NCI-H2227 treated with DMSO at 0.1 percent for 48 hours (cell line): ENCODE results near the gene RBMS2.
"Not testable (repeated sequence)": the region's sequence is repeated elsewhere in the genome, so short reads cannot be mapped to it uniquely, and the experiment has no call there.

Source experiments
- DNase-seq: peaks from one replicate; lab custom pipeline; 2025; lab: John Stamatoyannopoulos, UW

RBMS2 gene

DNA sequence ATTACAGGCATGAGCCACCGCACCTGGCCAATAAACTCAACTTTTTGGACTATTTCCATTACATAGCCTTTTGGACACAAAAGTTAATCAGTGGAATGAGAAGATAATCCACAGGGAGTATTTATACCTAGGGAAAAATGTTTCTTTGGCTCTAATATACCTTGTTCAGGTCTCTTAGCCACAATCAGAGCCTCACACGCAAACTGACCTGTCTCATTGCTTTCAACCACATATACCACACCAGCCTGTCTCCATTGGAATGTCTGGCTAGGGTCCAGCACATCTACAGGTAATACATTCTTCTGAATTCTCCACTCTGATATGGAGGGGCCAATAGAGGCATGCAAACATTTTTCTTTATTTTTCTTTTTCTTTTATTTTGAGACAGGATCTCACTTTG is 3.8 kb upstream of the RBMS2 start:
- no peak for DNase-seq

DNA sequence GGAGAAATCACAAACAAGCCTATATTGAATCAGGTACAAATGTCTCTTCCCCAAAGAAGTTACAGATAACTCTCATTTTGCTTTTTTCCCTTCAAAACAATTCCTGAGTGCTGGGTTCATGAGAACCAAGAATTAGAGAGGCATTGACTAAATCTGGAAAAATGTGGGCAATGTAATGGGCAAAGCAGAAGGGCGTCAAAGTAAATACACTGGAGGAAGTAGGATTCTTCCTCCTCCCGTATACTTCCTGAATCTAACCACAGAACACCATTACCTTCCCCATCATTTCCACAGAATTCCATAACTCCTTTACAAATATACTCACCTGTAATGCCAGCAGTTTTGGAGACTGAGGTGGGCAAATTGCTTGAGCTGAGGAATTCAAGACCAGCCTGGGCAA is 3.0 kb upstream of the RBMS2 start:
- DNase-seq = no peak

DNA sequence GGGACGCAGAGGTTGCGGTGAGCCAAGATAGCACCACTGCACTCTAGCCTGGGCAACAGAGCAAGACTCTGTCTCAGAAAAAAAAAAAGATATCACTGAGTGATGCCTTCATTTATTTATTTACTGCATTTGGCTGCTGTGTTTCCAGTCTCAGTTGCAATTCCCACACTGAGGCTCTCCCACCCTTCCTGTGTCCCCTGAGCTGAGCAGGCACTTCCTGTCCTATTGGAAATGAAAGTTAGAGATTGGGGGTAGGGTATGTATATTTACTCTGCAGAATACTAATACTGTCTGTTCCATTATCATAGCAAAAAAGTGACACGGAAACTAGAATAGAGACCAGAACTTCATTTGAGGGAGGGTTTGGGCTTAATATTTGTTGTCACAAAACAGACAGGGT is 1.6 kb upstream of the RBMS2 start:
- no peak for DNase-seq

DNA sequence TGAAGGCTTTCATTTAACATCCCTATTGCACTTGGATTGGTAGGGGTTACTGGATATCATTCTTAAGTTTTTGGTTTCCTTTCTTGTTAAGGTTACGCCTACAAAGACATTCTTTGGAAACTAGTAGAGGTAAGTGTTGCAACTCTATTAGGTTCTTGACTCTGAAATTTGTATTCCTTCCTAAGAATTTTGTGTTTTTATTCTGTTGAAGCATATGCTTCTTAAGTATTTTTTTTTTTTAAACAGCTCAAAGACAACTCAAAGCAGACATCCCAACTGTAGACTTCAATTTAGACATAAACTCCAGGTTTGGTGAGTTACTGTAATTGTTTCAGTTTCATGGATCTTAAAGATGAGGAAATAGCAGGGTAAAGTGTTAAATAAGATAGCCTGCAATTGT is 1.1 kb upstream of the RBMS2 start:
- no peak for DNase-seq

DNA sequence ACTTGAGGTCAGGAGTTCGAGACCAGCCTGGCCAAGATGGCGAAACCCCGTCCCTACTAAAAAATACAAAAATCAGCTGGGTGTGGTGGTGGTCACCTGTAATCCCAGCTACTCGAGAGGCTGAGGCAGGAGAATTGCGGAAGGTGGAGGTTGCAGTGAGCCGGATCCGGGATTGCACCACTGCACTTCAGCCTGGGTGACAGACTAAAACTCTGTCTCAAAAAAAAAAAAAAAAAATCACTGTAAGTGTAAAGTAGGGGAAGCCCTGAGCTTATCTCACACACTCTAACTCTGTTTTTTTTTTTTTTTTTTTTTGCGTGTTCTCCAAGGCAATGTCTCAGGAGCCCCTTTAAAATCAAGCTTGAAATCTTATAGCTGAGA is 421 bp upstream of the RBMS2 start:
- DNase-seq = no peak

DNA sequence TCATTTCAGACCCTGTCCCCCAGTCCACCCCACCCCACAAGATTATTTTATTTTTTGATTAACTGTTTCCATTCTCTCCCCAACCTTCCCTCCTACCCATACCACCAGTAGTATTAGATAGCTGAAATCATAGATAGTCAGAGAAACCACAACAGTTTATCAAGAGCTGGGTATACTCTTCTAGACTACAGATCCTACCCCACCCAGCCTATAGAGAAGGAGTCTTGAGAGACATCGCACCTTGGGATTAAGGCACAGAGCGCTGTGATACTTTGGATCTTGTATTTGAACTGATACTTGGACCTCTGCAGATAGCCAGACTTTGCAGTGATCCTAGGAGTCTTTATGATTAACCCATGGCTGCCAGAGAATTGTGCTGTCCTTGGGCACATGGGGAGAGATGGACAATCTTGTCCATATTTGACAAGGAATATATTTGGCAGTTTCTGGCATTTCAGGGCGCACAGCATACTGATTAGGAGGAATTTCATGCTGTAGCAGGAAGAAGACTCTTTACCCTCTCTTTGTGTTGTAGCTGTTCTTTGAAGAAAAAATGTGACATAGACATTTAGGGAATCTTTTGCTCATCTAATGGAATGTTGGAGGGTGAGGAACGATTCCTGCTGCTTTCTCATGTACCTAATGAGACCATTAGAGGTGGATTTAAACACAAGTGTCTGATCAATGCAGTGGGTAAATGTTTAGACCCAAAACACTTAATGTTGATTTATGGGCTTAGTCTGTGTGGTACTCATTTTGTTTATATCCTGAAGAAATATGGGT is 982 bp downstream of the RBMS2 start:
- DNase-seq = no peak

DNA sequence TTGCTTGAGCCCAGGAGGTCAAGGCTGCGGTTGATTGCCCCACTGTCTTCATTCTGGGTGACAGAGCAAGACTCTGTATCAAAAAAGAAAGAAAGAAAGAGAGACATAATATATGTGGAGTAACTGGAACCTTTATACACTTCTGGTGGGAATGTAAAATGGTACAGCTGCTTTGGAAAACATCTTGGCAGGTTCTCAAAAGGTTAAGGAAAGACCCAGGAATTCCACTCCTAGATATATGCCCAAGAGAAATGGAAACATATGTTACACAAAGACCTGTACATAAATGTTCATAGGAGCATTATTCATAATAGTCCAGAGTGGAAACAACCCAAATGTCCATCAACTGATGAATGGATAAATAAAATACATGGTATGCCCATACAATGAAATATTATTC is 7.2 kb downstream of the RBMS2 start:
- DNase-seq = no peak

DNA sequence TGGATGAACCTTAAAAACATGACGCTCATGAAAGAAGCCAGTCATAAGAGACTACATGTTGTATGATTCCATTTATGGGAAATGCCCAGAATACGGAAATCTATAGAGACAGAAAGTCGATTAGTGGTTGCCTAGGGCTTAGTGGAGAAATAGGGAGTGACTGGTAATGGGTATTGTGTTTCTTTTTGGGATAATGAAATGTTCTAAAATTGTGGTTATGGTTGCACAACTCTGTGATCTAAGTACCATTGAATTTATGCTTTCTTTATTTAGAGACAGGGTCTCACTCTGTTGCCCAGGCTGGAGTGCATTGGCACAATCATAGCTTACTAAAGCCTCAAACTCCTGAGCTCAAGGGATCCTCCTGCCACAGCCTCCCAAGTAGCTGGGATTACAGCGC is 8.0 kb downstream of the RBMS2 start:
- DNase-seq = no peak

DNA sequence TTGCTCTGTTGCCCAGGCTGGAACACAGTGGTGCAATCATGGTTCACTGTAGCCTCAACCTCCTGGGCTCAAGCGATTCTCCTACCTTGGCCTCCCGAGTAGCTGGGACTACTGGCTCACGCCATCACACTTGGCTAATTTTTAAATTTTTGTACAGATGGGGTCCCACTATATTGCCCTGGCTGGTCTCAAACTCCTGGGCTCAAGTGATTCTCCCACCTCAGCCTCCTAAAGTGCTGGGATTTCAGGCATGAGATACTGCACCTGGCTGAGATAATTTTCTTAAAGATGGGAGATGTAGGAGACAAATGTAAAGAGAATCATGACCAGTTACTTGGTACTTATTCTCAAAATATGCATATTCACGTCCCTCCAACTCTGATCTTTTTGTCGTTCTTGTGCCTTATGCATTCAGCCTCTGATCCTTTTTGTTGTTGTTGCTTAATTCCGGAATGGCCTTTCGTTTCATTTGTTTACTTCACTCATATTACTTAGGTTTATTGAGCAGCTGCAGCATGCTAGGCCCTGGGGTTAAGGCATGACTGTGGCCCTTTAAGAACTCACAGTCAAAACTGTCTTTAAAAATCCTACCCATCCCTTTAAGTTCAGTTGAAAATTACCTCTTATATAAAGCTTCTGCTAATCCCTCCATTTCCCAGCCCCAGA is 8.9 kb downstream of the RBMS2 start:
- DNase-seq = no peak

DNA sequence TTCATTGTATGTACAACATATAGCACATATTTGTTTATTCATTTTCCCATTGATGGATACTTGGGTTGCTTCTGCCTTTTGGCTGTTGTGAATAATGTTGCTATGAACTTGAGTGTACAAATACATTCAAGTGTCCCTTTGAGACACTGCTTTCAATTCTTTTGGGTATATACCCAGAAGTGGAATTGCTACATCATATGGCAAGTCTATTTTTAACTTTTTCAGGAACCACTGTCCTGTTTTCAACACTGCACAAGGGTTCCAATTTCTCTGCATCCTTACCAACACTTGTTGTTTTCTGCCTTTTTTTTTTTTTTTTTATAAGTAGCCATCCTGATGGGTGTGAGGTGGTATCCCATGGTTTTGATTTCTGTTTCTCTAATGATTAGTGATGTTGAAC is 15.9 kb downstream of the RBMS2 start:
- DNase-seq = no peak

DNA sequence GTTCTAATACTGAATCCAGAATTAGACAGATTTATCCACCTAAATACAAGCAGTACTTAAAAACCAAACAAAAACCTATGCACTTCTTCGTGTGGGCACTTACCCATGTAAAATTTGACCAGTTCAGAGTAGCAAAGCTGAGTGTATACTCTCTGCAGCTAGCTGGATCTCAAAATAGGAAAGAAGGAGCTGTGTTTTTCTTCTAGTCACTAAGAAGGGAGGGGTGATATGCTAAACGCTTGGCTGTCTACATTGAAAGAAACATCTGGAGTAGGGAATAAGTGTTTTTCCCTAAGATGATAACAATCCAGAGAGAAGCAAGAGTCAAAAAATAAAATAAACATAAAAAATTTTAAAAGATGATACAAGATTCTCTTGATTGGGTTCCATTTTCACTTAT is 20.0 kb downstream of the RBMS2 start:
- DNase-seq = no peak

DNA sequence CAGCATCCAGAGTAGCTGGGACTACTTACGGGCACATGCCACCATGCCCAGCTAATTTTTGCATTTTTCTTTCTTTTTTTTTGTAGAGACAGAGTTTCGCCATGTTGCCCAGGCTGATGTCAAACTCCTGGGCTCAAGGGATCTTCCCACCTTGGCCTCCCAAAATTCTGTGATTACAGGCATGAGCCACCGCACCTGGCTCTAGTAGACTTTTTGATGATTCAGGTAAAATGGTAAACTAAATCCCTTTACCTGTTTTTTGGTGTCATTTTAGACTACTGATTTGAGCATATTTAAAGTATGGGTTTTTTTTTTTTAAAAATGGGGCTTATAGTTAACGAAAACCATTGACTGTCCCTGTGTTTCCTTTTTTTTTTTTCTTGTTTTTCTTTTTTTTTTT is 20.5 kb downstream of the RBMS2 start:
- no peak for DNase-seq

DNA sequence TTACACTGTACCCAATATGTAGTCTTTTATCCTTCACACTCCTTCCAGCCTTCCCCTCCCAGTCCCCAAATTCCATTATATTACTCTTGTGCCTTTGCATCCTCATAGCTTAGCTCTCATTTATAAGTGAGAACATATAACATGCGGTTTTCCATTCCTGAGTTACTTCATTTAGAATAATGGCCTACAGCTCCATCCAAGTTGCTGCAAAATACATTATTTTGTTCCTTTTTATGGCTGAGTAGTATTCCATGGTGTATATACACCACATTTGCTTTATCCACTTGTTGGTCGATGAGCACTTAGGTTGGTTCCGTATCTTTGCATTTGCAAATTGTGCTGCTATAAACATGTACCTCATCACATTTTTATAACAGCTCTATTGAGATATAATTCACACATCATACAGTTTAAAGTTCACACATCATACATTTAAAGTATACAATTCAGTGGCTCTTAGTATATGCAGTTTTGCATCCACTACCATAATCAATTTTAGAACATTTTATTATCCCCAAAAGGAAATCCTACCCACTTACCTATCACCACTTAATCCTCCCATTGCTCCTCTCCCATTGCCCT is 23.5 kb downstream of the RBMS2 start:
- DNase-seq = no peak

DNA sequence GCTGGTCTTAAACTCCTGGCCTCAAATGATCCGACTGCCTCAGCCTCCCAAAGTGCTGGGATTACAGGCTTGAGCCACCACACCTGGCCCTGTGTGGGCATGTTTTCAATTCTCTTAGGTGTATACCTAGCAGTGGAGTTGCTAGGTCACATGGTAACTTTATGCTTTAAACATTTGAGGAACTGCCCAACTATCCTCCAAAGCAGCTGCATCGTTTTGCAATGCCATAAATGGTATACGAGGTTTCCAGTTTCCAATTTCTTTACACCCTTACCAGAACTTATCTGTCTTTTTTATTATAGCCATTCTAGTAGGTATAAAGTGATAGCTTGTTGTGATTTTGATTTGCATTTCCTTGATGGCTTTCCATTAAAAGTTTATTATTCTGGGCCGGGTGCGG is 25.1 kb downstream of the RBMS2 start:
- no peak for DNase-seq

DNA sequence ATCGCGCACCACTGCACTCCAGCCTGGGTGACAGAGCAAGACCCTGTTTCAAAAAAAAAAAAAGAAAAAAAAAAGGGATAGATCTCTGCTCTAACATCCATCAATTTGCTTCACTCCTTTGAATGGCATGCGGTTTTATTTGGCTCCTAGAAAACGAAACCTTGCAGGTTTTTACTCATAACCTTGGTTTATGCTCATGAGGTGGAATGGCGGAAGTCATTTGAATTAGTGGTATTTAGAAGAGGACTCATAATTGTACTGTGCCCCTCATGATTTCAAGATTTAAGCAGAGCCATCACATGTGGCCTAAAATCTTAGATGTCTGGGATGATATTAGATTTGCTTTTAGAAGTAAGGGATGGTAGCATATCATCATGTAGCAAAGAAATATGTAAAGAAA is 29.4 kb downstream of the RBMS2 start:
- no peak for DNase-seq

DNA sequence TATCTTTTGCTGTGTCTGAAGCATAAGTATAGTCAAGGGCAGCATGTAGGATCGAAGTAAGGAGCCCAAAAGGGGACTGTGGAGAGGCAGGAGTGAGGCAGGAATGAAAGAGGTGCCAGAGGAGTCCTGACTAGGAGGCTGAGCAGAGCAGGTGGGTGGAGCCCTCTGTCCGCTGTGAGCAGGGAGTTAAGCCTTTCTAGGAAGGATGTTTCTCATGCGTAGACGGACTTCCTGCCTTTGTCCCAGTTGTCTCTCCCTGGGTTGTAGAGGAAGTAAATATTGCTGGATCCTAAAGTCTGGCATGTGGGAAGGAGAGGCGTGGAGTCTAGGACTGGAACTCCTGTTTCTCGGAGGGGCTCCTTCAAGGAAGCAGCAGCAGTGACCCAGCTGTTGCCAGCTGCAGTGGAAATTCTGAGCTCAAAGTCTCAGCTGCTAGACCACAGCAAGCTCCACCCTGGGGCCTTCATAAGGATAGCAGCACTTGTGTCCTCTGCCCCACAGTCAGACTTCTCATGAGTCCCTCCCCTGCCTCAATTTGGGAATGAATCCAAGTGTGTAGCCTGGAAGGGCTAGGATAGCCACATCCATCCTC is 44.0 kb downstream of the RBMS2 start:
- DNase-seq = no peak

DNA sequence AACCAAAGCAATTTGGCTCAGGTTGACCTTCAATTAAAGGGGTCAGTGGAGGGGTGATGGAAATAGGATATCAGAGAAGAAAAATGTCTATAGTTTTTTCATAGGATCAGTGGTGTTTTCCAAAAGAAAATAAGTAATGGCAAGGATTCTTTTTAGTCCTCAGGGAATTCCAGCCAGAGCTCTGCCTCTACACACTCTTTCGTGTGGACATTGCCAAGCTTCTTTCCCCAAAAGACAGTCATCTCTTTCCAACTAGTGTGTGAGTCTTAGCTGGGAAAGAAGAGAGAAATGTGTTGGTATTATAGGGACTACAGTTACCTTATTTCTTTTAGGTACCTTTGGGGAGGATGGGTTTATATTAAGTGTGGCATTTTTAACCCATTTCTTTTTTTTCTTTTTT is 46.5 kb downstream of the RBMS2 start:
- no peak for DNase-seq

DNA sequence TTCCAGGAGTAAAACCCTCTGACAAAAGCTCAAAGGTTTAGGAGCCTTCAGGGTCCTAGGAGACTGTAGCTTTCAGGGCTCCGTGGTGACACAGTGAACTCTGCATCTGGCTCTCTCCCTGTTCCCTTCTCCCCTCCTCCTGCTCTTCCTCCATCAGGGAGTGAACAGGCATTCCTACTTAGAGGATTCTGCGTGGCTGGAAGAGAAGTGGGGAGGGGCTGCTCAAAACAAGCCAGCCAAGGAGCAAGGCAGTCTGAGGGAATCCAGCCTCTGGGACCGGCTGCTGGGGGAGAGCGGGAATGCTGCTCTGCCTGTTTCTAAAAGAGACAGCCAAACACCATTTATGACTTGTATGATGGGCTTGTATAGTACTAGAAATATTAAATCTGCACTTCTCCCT is 49.5 kb downstream of the RBMS2 start:
- DNase-seq = no peak

DNA sequence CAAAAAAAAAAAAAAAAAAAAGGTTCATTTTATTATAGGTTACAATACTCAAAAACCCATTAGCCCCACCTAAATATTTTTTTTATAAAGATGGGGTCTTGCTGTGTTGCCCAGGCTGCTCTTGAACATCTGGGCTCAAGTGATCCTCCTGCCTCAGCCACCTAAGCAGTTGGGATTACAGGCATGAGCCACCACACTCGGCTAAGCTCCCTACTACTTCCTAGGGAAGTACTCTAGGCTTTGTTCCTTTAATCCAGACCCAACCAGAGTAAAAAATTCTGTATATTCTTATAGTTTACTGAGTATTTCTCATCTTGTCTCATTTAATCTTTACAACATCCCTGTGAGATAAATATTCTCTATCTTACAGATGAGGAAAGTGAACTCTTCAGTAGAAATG is 50.7 kb downstream of the RBMS2 start:
- no peak for DNase-seq

DNA sequence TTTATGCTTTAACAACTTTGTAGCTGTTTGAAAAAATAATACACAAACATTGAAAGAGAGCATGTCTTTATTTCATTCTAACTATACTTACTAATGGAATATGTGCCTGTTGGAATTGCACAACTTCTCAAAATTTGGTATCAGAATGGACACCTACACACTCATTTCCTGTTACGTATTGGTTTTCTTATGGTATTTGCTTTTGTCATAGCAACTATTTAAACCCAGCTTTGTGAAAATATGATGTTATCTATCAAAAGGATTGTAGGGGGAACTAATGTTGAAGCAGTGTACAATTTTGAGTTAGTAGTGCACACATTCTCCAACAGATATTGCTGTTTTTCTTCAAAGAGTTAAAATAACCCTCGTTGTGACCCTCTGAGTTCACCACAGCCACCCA is 52.6 kb downstream of the RBMS2 start:
- no peak for DNase-seq

DNA sequence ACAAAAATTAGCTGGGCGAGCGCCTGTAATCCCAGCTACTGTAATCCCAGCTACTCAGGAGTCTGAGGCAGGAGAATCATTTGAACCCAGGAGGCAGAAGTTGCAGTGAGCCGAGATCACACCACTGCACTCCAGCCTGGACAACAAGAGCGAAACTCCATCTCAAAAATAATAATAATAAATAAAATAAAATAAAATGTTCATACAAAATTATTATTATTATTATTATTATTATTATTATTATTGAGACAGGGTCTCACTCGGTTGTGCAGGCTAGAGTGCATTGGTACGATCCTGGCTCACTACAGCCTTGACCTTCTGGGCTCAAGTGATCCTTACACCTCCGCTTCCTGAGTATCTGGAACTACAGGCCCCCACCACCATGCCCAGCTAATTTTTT is 55.6 kb downstream of the RBMS2 start:
- DNase-seq = not testable (repeated sequence)

DNA sequence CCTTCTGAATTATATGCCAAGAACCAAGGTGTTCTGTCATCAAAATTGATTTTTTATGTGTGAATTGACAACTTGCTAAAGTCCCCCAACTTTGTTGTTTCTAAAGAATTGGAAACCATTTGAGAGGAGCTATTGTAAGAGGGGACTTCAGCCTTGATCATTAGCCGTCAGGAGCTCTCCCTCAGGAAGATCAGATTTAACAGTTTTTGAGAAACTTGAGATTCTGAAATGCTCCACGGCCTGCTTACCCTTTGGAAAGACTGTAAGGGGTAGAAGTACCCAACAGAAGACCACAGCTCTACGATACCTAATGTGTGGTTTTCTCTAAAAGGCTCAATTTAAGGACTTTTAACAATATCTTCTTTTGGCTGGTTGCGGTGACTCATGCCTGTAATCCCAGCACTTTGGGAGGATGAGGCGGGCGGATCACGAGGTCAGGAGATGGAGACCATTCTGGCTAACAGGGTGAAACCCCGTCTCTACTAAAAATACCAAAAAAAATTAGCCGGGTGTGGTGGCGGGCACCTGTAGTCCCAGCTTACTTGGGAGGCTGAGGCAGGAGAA is 57.4 kb downstream of the RBMS2 start:
- DNase-seq = no peak
